Measurements from ENCODE around the gene TBL1X.

- TF ChIP-seq CTCF (IDR thresholded peaks at IDR 0.05) (no peak), POLR2A (IDR thresholded peaks at IDR 0.05) (no peak)
Measured at GRCh38 chrX:9476810-9477575, 12.1 kb downstream of the TBL1X start.
